GM19438 (cell line): Measurements from ENCODE around the gene ANTXR1.
"Not testable (repeated sequence)": the region's sequence is repeated elsewhere in the genome, so short reads cannot be mapped to it uniquely, and the experiment has no call there.

Experiments
- ATAC-seq: cut with Tn5 transposase; IDR thresholded peaks from one replicate; pipeline ENCODE4 v1.9.1; 2021; ENCODE audit warnings: low read depth; ENCODE audit not compliant: unreplicated experiment

Gene ANTXR1

GRCh38 chr2:69174211-69174610 is 161.2 kb downstream of the ANTXR1 start:
- ATAC-seq, result not testable (repeated sequence)

- no peak for ATAC-seq
Measured at GRCh38 chr2:69175790-69176715, 163.1 kb downstream of the ANTXR1 start.

- no peak for ATAC-seq
Measured at GRCh38 chr2:69177063-69177771, 164.2 kb downstream of the ANTXR1 start.

GRCh38 chr2:69177785-69178636 is 165.0 kb downstream of the ANTXR1 start:
- ATAC-seq, result no peak

- no peak for ATAC-seq
Measured at GRCh38 chr2:69178756-69179155, 165.8 kb downstream of the ANTXR1 start.

- ATAC-seq, result no peak
Measured at GRCh38 chr2:69180227-69180626, 167.2 kb downstream of the ANTXR1 start.

- no peak for ATAC-seq
Measured at GRCh38 chr2:69180974-69181373, 168.0 kb downstream of the ANTXR1 start.

- no peak for ATAC-seq
Measured at GRCh38 chr2:69181806-69182427, 168.9 kb downstream of the ANTXR1 start.

GRCh38 chr2:69183659-69184058 is 170.7 kb downstream of the ANTXR1 start:
- no peak for ATAC-seq

GRCh38 chr2:69184224-69184623 is 171.2 kb downstream of the ANTXR1 start:
- no peak for ATAC-seq

- no peak for ATAC-seq
Measured at GRCh38 chr2:69185807-69186206, 172.8 kb downstream of the ANTXR1 start.

- ATAC-seq, result no peak
Measured at GRCh38 chr2:69186614-69187013, 173.6 kb downstream of the ANTXR1 start.

GRCh38 chr2:69188182-69188900 is 175.4 kb downstream of the ANTXR1 start:
- no peak for ATAC-seq

- no peak for ATAC-seq
Measured at GRCh38 chr2:69190743-69191404, 177.9 kb downstream of the ANTXR1 start.

GRCh38 chr2:69191634-69192033 is 178.7 kb downstream of the ANTXR1 start:
- no peak for ATAC-seq

- ATAC-seq, result no peak
Measured at GRCh38 chr2:69192176-69192945, 179.4 kb downstream of the ANTXR1 start.

- ATAC-seq, result no peak
Measured at GRCh38 chr2:69195706-69196105, 182.7 kb downstream of the ANTXR1 start.

GRCh38 chr2:69196327-69197117 is 183.5 kb downstream of the ANTXR1 start:
- ATAC-seq, result no peak
